Measurements from ENCODE around the gene LHPP.
A peak's percentile ranks its signal among the peaks of the same experiment; 100 is the strongest.

LHPP gene

DNA sequence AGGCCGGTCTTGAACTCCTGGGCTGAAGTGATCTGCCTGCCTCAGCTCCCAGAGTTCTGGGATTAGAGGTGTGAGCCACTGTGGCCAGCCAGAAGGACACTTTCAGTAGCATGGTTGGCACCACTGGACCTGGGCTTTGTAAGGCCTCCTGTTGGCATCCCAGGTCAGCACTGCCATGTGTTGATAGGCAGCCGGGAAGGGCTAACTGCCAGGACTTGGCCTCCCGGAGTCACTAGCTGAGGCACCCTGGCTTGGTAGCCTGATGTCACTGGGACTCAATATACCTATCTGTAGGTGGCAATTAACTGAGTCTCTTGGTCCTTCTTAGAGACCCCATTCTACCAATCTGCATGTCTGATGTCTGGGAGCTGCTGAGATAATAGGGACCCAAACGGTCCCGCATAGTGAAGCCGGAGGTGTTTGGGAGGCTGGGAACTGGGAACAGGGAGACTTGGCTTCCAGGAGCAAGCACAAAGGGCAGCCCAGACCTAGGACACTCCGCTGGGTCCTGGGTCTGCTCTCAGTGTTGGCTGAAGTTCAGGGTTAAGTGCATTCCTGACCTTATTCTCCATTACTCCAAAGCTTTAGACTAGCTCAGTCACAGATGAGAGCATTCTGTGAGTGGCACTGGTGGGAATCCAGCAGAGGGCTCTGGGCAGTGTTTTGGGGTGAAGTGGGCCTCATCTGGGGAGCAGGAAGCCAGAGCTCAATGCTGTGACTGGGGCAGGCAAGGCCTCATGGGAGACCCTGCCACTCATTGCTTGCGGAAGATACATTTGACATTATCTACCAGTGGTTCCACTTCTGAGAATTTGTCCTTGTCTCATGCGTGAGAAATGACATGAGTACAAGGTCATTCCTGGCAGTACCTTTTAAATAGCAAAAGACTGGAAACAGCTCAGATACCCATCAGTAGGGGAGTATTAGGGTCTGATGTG is 2.7 kb downstream of the LHPP start:
- H3K4me3 ChIP-seq (ENCODE audit: low read length), result no peak overlapping the region
- H3K4me1 ChIP-seq (ENCODE audit: insufficient read depth, low read length), result peaks cover 26% of the 10 kb centered on the region
- no peaks in the 10 kb centered on the region for H3K27me3 ChIP-seq (ENCODE audit: insufficient read depth, low read length)
- no peak overlapping the region for H3K9ac ChIP-seq (ENCODE audit: low read depth, low read length)
- no peak overlapping the region for H3K27ac ChIP-seq (ENCODE audit: low read length)
- H3K9me3 ChIP-seq (ENCODE audit: insufficient read depth, low read depth, low read length), result no peaks in the 10 kb centered on the region
- no peaks in the 10 kb centered on the region for H3K36me3 ChIP-seq (ENCODE audit: insufficient read depth, low read depth, low read length)

DNA sequence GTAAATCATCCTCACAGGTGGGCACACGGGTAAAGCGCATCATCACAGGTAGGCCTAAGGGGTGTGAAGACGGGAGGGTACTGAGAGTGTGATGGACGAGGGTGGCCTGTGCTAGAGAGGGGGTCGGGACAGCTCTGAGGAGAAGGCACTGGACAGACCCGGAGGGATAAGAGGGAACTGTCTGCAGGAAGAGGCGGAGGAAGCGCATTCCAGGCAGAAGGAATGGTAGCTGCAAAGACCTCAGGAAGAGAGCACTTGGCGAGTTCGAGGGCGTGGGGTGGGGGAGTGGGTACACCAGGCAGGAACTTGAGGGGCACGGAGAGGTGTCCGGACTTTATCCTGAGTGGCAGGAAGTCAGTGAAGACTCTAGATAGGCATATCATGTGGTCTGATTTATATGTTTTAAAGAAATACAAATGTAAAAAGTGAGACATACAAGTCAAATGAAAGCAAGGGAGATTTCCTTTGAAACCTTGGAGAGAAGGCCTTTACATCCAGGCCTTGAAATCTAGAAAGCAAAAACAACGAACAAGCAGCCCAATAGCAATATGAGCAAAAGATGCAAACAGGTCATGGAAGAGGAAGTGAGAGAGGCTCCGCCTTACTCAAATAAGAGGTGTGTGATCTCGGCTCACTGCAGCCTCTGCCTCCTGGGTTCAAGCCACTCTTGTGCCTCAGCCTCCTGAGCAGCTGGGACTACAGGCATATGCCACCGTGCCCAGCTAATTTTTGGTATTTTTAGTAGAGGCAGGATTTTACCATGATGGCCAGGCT is 3.6 kb downstream of the LHPP start:
- Histone ChIP-seq H3K27ac (ENCODE audit: low read length) (peak overlapping the region; percentile 22), H3K9ac (ENCODE audit: low read depth, low read length) (peak overlapping the region; percentile 10; the same call in 1 of the 2 replicates), H3K4me1 (ENCODE audit: insufficient read depth, low read length) (peaks cover 29% of the 10 kb centered on the region), H3K27me3 (ENCODE audit: insufficient read depth, low read length) (no peaks in the 10 kb centered on the region), H3K4me3 (ENCODE audit: low read length) (peak overlapping the region; percentile 43; the same call in 1 of the 2 replicates), H3K9me3 (ENCODE audit: insufficient read depth, low read depth, low read length) (no peaks in the 10 kb centered on the region), H3K36me3 (ENCODE audit: insufficient read depth, low read depth, low read length) (no peaks in the 10 kb centered on the region)

DNA sequence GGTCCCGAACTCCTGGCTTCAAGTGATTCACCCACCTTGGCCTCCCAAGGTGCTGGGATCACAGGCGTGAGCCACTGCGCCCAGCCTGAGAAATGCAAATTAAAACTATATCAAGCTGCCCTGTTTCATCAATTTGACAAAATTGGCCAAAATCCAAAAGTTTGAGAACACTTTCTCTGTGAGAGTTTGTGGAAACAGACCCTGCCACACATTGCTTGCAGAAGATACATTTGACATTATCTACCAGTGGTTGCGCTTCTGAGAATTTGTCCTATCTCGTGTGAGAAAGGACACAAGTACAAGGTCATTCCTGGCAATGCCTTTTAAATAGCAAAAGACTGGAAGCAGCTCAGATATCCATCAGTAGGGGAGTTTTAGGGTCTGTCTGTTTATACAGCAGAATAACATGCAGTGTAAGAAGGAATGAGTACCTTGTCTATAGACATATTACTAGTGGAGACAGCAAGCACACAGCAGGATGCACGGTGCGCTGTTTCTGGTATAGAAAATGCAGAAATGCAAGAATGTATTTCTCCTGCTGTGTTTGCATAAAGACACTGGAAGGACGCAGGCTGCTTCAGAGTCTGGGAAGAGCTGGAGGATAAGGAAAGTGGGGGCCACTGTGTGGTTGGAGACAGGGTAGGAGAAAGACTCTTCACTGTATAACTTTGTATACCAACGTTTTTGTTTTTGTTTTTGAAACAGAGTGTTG is 4.3 kb downstream of the LHPP start:
- H3K27ac ChIP-seq (ENCODE audit: low read length), result peak overlapping the region; percentile 22

DNA sequence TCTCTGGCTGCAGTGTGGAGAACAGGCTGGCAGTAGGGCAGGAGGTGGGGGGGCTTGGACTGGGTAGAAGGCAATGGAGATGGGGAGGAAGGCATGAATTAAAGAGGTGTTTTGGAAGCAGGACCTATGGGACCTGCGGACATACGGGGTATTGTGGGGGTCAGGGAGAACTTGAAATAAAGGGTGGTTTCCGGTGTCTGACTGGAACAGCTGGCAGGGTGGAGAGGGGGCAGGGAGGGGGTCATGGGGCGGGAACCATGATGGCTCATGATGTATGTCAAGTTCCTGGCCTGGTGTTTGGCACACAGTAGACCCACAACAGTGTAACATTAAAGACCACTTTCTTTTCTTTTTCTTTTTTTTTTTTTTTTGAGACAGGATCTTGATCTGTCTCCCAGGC is 5.5 kb downstream of the LHPP start:
- Histone ChIP-seq H3K27me3 (ENCODE audit: insufficient read depth, low read length) (no peaks in the 10 kb centered on the region), H3K4me1 (ENCODE audit: insufficient read depth, low read length) (peaks cover 38% of the 10 kb centered on the region), H3K9ac (ENCODE audit: low read depth, low read length) (no peak overlapping the region), H3K9me3 (ENCODE audit: insufficient read depth, low read depth, low read length) (no peaks in the 10 kb centered on the region), H3K4me3 (ENCODE audit: low read length) (no peak overlapping the region), H3K27ac (ENCODE audit: low read length) (no peak overlapping the region), H3K36me3 (ENCODE audit: insufficient read depth, low read depth, low read length) (no peaks in the 10 kb centered on the region)

More for the DNA sequence above, 4.3 kb downstream of the LHPP start:
- Histone ChIP-seq H3K9me3 (ENCODE audit: insufficient read depth, low read depth, low read length) (no peaks in the 10 kb centered on the region), H3K4me3 (ENCODE audit: low read length) (peak overlapping the region; percentile 43; the same call in 1 of the 2 replicates), H3K27me3 (ENCODE audit: insufficient read depth, low read length) (no peaks in the 10 kb centered on the region), H3K9ac (ENCODE audit: low read depth, low read length) (peak overlapping the region; percentile 10; the same call in 1 of the 2 replicates), H3K4me1 (ENCODE audit: insufficient read depth, low read length) (peaks cover 36% of the 10 kb centered on the region), H3K36me3 (ENCODE audit: insufficient read depth, low read depth, low read length) (no peaks in the 10 kb centered on the region)

DNA sequence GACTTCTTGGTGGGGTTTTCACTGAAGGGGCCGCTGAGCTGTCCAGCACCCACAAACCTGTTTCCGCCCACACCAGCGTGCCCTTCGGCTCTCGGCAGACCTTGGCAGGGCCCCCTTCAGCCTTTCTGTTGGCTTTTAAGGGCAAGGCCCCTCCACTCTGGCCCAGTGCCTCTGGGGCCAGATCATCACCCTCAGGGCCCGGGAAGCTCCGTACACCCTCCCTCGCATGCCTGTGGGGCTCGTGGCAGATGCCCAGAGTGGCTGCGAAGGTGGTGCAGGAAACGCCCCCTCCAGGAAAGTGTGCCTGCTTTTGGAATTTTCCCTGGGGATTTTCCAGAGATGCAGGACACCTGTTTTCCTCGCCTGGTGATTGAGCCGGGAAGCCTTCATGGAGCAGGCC is 7.0 kb downstream of the LHPP start:
- H3K9ac ChIP-seq (ENCODE audit: low read depth, low read length), result no peak overlapping the region; the same call in 1 of the 2 replicates
- no peaks in the 10 kb centered on the region for H3K36me3 ChIP-seq (ENCODE audit: insufficient read depth, low read depth, low read length)
- H3K27ac ChIP-seq (ENCODE audit: low read length), result no peak overlapping the region
- no peak overlapping the region for H3K4me3 ChIP-seq (ENCODE audit: low read length)
- peaks cover 38% of the 10 kb centered on the region for H3K4me1 ChIP-seq (ENCODE audit: insufficient read depth, low read length)
- no peaks in the 10 kb centered on the region for H3K9me3 ChIP-seq (ENCODE audit: insufficient read depth, low read depth, low read length)
- no peaks in the 10 kb centered on the region for H3K27me3 ChIP-seq (ENCODE audit: insufficient read depth, low read length)

DNA sequence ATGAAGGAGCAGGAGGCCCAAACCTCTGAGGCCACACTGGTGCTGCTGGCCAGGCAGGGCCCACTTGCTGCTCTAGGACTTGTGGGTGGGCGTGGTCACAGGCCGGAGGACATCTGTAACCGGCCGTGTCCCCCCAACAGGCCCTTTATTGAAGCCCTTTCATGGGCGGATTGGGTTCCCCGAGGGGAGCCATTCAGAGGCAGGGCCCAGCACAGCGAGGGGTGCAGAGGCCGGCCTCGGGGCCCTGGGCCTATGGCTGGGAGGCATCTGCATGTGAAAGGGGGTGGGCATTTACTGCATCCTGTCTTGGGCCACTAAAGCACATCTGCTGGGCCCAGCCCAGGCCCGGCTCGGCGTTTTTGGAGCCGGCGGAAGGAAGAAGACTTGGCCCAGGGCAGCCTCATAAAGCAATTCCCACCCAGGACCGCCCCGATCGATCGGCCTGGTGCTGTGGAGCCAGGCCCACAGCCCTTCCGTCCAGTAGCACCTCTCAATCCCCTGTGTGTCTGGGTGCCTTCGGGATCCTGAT is 8.4 kb downstream of the LHPP start:
- H3K9ac ChIP-seq (ENCODE audit: low read depth, low read length), result peak overlapping the region; percentile 63; the same call in 1 of the 2 replicates
- no peaks in the 10 kb centered on the region for H3K9me3 ChIP-seq (ENCODE audit: insufficient read depth, low read depth, low read length)
- H3K4me3 ChIP-seq (ENCODE audit: low read length), result peak overlapping the region; percentile 55; the same call in 1 of the 2 replicates
- H3K36me3 ChIP-seq (ENCODE audit: insufficient read depth, low read depth, low read length), result no peaks in the 10 kb centered on the region
- peaks cover 37% of the 10 kb centered on the region for H3K4me1 ChIP-seq (ENCODE audit: insufficient read depth, low read length)
- H3K27me3 ChIP-seq (ENCODE audit: insufficient read depth, low read length), result no peaks in the 10 kb centered on the region
- peak overlapping the region; percentile 80 for H3K27ac ChIP-seq (ENCODE audit: low read length)

DNA sequence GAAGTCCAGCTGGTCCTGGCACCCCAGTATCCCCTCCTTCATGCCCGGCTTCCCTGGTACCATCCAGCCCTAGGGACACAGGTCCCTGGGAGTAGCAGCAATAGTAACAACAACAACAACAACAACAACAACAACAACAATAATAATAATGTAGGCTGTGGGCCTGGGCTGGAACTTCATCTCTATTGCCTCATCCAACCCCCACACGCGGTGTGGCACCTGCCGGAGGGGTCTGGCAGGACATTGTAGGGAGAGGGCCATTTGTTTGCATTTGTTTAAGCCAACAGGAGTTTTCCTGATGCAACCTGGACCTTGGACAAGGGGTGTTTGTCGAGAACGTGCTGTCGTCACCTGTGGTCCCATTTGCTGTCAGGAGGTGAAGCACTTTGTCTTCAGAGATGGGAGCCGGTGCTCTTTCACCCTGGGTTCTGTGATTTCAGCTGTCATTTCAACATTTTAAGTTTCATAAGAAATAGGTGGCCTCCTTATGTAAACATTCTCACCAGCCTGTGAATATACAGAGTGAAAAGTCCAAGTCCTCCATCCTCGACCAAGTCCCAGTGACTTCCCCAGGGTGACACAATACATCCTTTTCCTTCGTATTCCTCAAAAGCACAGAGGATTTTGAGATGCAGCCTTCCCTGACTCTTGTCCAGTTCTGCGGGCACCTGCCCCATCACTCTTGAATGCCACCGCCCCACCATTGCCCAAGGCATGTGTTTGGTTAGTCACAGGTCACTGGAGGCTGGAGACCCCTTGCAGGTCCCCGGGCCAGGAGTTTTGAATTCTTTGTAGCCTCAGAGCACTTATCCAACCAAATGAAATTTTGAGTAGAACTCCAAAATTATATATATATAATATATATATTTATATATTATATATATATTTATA is 9.2 kb downstream of the LHPP start:
- Histone ChIP-seq H3K9ac (ENCODE audit: low read depth, low read length) (peak overlapping the region; percentile 63; the same call in 1 of the 2 replicates), H3K9me3 (ENCODE audit: insufficient read depth, low read depth, low read length) (no peaks in the 10 kb centered on the region), H3K36me3 (ENCODE audit: insufficient read depth, low read depth, low read length) (no peaks in the 10 kb centered on the region), H3K4me3 (ENCODE audit: low read length) (peak overlapping the region; percentile 55; the same call in 1 of the 2 replicates), H3K4me1 (ENCODE audit: insufficient read depth, low read length) (peaks cover 30% of the 10 kb centered on the region), H3K27me3 (ENCODE audit: insufficient read depth, low read length) (no peaks in the 10 kb centered on the region), H3K27ac (ENCODE audit: low read length) (peak overlapping the region; percentile 80)

DNA sequence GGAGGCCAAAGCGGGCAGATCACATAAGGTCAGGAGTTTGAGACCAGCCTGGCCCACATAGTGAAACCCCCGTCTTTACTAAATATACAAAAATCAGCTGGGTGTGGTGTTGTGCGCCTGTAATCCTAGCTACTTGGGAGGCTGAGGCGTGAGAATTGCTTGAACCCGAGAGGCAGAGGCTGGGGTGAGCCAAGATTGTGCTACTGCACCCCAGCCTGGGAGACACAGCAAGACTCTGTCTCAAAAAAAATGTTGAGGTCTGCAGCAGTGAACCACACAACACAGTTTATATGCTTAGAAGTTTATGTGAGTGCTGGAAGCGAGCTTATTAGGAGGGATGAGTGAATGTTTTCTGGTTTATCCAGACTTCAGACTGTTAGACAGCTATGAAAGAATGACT is 10.4 kb downstream of the LHPP start:
- Histone ChIP-seq H3K36me3 (ENCODE audit: insufficient read depth, low read depth, low read length) (no peaks in the 10 kb centered on the region), H3K27me3 (ENCODE audit: insufficient read depth, low read length) (no peaks in the 10 kb centered on the region), H3K9ac (ENCODE audit: low read depth, low read length) (no peak overlapping the region), H3K27ac (ENCODE audit: low read length) (no peak overlapping the region), H3K9me3 (ENCODE audit: insufficient read depth, low read depth, low read length) (no peaks in the 10 kb centered on the region), H3K4me1 (ENCODE audit: insufficient read depth, low read length) (peaks cover 24% of the 10 kb centered on the region), H3K4me3 (ENCODE audit: low read length) (no peak overlapping the region)

DNA sequence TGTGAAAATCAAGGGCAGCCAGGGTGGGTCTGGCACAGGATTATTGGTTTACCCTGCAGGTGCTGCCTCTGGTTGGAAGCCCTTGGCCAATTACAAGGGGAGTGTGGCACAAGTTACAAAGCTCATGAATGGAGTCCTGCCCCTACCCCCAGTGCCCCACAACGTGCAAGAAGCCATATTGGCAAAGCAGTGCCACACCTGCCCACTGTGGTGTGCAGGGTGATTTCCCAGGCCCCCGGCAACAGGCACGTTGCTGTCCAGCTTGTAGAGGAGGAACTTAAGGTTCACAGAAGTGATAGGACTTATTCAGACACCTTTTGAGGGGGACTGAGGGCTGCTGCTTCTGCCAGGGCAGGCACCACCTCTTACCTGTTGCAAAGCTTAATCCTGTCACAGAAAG is 11.4 kb downstream of the LHPP start:
- no peaks in the 10 kb centered on the region for H3K36me3 ChIP-seq (ENCODE audit: insufficient read depth, low read depth, low read length)
- no peak overlapping the region for H3K27ac ChIP-seq (ENCODE audit: low read length)
- no peaks in the 10 kb centered on the region for H3K9me3 ChIP-seq (ENCODE audit: insufficient read depth, low read depth, low read length)
- no peaks in the 10 kb centered on the region for H3K27me3 ChIP-seq (ENCODE audit: insufficient read depth, low read length)
- H3K9ac ChIP-seq (ENCODE audit: low read depth, low read length), result no peak overlapping the region
- H3K4me1 ChIP-seq (ENCODE audit: insufficient read depth, low read length), result peaks cover 29% of the 10 kb centered on the region
- H3K4me3 ChIP-seq (ENCODE audit: low read length), result no peak overlapping the region

DNA sequence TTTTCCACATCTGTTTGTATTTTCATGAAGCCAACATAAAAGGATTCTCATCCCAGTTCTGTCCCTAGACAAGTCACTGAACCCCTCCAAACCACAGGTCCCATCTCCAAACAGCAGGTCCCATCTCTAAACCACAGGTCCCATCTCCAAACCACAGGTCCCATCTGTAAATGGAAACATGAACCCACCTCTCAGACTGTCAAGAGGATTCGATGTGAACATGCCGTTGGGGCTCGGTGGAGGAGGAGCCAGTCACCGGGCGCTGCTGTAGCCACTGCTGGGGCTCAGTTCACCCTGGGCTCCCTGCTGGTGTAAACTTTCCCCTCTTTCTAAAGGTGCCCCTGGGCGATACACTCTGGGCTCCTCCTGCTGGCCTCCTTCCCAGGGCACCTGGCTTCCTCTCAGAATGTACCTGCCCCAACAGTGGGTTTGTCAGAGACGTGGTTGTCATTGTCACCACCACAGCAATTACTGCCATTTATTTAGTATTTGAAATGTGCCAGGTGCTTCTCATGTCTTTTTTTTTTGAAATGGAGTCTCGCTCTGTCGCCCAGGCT is 13.0 kb downstream of the LHPP start:
- Histone ChIP-seq H3K36me3 (ENCODE audit: insufficient read depth, low read depth, low read length) (no peaks in the 10 kb centered on the region), H3K9me3 (ENCODE audit: insufficient read depth, low read depth, low read length) (no peaks in the 10 kb centered on the region), H3K9ac (ENCODE audit: low read depth, low read length) (no peak overlapping the region), H3K4me3 (ENCODE audit: low read length) (no peak overlapping the region), H3K27ac (ENCODE audit: low read length) (no peak overlapping the region), H3K4me1 (ENCODE audit: insufficient read depth, low read length) (peaks cover 19% of the 10 kb centered on the region), H3K27me3 (ENCODE audit: insufficient read depth, low read length) (no peaks in the 10 kb centered on the region)

Data from iPS-20b (cell line).